GM19395 (cell line): ENCODE measurements around the gene SHANK2.

ENCODE experiments used
- ATAC-seq: cut with Tn5 transposase; IDR thresholded peaks from one replicate; pipeline ENCODE4 v1.9.1; 2021; ENCODE audit warnings: mild to moderate bottlenecking, moderate library complexity; ENCODE audit not compliant: unreplicated experiment

SHANK2 gene

DNA sequence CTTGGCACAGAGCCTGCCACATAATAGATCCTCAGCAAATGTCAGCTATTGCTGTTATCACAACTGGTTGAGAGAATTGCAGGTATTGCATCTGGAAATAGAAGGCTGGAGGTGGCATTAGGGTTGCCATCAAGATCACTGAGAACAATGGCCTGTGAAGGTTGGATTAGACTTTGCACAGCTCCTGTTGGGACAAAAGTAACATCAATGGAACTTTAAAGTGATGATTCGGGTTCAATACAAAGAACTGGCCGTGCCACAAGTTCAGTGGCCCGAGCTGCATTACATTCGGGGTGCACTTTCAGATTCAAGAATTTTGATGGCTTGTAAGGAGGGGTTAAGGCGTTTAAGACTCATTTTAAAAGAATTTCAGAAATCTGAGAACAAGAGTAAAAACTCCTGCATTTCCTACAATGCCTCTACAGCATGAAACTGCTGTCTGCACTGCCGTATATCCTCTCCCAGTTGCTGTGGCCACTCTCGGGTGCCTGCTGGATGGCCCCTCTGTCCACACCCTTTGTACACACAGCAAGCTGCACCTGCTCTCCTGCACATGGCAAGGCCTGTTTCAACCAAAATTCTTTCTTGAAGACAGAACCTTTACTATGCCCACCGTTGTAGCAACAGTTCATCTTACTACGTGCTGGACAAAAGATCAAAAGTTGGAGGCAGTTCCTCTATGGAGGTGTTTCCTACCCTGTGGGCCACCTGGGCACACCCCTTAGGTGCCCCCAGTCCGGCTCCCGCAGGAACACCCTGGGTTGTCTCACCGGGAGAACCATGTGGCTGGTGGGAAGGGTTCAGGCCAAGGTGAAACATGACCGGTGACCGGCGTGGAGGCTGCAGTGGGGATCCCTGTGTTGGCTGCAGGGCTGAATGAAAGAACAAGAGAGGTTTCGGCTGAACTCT lies 17.5 kb upstream of the SHANK2 start:
- ATAC-seq = no peak

DNA sequence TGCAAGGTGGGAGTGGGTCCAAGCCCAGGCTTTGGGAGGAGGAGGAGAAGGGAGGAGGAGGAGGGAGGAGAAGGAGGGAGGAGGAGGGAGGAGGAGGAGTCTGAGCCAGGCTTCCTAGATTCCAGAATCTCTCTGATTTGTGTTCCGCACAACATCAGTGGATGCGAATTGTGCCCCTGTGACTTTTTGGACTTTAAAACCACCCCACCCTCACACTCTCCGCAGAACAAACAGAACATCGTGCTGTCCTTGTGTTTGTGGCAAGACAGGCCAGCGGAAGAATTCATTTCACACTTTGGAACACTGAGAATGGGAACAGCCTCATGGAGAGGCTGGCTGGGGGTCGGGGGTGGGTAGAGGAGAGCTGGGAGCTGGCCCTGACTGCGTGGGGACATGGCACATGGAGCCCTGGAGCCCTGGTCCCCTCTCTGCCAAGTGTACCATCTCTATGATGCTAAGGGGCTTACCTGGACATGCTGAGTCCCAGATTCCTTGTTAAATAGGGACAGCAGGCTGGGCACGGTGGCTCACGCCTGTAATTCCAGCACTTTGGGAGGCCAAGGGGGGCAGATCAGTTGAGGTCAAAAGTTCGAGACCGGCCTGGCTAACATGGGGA lies 16.4 kb upstream of the SHANK2 start:
- ATAC-seq = no peak

DNA sequence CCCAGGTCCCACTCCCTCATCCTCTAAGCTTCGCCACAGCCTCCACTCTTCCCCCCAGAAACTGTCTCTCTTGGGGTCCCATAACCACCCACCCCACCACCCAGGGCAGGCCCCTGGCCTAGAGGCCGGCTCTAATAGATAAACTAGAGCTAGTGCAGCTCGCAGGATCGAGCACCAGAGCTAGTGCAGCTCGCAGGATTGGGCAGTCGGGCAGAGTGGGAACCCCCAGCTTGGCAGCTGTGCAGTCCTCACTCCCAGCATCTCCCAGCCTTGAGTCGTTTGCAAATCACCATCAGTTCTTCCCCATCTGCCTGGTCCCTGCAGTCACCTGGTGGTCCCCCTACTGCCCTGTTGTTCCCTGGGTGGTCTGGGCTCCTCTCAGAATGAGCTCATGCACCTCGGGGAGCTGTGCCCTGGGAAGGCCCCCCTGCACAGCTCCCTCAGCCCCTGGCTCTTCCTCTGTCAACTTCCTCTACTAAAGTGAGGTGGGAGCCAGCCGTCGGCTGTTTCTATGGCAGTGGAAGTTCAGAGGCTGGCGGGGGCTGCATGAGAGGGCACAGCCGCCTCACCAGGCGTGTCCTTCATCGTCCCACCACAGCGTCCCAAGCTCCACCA lies 15.5 kb upstream of the SHANK2 start:
- ATAC-seq = no peak

DNA sequence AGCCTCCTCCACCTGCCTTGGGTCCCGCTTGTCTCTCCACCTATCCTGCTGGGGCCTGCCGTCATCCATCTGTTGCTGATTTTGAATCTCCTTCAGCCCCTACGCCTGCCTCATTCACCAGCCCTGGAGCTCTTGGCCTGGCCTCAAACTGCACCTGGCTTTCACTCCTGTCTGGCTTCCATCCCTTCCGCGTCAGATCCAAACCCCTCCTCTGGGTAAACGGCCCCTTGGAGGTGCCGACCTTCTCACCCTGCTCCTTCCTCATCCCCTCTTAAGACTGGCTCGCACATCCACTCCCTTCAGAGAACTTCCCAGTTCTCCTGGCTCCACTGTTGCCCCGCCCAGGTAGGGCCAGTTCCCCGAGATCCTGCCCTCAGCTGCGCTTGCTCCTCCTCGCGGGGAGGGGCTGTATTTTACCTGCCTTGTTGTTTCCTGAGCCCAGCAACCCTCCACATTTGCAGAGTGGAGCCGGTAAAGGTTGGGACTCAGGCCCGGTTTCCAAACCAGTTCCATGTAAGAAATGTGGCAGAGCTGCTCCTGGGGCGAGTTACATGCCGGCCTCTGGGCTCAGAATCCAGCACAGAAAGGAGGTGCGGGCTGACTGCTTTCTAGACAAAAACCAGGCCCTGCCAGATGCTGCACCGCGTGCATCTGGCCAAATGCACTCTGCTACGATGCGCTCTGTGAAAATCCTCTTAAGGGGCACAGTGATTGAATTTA lies 13.9 kb upstream of the SHANK2 start:
- ATAC-seq = no peak

DNA sequence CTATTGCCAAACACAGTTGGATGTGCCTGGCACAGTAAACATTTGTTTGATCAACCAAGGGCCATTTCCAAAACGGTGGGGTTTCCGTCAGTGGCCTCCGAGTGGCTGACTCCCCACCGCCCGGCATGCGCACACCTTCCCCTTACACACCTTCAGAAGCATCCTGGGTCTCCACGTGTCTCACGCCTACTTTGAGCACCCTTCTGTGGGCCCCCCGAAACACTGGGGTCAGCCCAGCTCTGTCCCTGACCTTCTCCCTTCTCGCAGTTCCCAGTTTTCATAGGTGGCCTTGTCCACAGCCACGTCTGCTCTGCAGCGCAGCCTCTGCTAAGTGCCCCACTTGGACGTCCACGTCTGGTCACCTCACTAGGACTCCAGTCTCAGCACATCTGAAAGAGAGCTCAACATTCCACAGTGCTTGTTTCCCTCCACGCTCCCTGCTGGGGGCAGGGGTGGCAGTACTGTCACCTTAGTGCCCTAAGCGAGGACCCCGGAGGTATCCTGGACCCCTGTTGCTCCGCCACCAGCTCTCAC lies 13.2 kb upstream of the SHANK2 start:
- no peak for ATAC-seq

DNA sequence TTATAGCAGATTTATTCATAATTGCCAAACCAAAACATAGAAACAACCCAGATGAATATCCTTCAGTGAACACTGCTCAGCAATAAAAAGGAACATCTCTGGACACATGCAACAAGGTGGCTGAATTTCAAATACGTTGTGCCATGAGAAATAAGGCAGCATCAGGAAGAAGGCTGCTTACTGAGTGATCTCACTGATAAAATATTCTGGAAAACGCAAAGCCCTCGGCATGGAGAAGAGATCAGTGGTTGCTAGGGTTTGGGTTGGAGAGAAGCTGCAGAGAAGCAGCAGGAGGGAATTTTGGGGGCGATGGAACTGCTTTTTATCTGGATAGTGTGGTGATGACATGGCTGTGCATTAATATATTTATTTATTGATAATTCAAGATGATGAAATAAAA lies 11.0 kb upstream of the SHANK2 start:
- no peak for ATAC-seq

DNA sequence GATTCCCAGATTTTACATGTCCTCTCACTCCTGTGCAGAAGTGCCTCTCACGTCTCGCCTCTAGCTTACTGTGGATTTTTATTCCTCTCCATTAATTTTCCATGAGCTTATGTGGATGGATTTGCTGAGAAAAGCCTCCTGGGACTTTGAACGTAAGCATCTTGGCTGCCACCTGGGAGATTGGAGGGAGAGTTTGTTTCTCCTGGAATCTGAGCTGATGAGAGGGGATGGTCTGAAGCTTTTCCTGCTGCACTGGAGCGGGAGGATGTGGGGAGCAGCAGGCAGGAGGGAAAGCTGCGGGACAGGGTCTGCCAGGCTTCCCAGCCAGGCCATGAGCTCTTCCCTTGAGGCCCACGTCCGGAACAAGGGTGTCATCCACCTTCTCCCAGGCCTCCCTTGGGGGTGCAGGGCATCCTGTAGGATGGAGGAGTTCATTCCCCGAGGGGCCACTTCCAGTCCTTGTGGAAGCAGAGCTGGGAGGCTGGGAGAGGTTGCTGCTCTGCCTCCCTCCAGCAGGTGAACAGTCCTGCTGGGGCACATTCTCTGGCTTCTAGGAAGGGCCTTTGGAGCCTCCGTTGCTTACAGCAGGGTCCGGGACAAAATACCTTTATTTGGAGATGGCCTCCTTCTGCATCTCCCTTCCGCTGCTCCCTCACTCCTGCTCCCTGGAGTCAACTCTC lies 3.6 kb upstream of the SHANK2 start:
- no peak for ATAC-seq

DNA sequence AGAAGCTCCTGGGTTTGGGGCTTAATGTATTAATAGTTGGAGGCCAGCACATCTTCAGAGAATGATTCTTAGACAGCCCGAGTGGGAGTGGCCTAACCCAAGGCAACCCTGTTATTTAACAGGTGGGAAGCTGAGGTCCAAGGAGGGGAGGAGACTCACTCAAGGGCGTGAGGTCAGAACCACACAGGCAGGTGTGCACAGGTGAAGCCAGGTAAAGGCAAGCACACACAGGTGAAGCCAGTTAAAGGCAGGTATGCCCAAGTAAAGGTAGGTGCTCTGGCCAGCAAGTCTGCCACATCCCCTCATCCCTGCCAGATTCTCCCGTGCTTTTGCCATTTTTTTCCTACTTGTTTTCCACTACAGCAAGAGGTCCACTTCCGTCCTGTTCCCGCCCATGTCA lies 2.9 kb upstream of the SHANK2 start:
- ATAC-seq = no peak

DNA sequence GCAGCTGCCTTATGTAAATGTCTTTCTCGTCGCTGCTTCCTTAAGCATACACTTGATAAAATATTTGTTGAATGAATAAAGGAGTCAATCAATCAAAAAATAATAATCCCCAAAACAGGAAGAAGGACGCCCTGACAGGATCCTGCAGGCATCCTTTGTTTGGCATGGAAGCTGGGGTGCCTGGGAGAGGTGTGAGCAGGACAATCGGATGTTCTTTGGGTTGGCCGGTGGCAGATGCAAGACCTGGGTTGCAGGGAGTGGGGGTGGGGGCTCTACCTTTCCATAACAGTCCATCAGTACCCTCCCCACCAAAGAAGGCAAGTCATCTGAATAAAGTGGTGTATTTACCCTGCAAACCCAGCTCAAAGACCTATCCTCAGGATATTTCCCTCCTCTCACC lies 1.4 kb upstream of the SHANK2 start:
- no peak for ATAC-seq

DNA sequence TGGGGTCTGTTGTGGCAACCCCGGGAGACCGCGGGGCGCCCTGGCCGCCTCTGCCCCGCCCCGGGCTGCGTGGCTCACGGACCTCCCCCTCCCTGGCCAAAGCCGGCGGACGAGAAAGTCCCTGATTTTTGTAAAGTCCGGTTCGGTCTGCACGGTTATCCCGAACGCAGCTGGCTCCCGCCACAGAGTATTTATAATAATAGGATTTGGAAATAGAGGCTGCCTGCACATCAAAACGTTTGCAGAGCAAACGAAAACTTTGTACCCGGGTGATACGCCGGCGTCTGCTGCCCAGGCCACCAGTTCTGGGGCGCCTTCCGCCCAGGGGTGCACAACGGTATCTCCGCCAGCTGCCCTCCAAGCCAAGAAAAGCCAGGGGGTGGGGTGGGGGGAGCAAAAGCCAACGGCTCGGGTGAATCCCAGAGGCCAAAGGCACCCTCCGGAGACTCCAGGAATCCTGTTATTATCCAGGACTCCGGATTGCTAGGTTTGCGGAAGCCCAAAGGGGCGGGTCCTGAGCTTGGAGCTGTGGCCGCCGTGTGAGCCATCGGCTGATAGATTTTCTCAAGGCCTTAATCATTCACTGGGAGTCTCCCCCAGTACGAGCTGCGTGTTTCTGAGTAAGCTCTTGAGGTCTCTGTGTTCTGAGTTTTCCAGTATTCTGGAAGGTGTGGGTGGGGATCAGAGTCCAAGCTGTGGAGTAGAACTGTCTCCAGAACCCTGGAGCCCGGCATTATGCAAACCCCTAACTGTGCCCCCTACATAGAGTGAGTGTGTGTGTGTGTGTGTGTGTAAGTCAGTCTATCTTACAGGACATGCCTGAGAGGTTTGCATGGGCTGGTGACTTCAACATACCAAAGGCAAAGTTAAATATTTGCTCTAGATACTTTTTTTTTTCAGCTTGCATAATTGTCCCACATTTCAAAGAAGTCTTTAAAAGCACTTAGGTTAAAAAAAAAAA lies 673 bp upstream of the SHANK2 start:
- ATAC-seq = no peak

DNA sequence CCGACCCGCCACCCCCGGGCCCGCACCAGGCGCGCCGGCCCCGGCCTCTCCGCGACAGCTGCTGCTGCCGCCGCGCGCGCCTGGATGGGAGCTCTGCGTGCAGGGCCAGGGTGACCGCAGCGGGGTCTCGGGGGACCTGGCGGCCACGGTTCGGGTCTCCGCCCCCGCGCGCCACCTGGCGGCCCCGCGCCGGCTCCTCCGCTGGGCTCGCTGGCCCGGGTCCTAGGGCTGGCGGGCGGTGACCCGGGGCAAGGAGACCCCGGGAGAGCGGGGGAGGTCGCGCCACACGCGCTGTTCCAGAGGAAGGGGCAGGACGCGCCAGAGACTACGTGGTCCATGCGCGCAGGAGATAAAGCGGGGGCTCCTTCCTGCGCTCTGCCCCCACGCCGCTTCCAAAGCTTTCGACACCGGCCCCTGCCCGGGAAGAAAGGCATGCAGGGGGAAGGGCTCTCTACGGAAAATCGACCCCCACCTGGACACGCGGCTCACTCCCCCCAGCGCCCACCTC lies 562 bp downstream of the SHANK2 start:
- ATAC-seq = no peak

DNA sequence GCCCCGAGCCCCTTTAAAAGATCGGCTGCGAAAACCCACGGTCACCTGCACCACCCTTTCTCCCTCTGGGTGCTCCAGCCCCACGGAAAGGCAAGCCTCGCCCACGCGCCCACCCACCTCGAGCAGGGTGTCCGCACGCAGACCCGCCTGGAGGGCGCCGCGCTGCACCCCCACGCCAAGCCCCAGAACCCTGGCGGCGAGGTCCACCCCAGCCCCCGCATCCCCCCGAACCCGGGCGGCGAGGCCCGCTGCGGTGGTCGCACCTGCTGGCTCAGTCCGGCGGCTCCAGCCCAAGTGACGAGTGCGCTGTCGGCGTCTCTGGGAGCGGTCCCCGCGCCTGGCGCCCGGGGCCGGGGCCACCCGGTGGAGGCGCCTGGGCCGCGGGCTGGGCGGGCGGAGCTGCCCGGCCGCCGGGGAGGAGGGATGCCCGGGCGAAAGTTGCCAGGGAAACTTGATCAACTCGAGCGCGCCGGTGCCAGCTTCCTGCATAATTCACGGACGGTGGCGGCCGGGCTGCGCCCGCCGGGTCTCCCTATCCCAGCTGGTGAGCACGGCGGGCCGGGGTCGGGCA lies 1.1 kb downstream of the SHANK2 start:
- ATAC-seq = no peak

DNA sequence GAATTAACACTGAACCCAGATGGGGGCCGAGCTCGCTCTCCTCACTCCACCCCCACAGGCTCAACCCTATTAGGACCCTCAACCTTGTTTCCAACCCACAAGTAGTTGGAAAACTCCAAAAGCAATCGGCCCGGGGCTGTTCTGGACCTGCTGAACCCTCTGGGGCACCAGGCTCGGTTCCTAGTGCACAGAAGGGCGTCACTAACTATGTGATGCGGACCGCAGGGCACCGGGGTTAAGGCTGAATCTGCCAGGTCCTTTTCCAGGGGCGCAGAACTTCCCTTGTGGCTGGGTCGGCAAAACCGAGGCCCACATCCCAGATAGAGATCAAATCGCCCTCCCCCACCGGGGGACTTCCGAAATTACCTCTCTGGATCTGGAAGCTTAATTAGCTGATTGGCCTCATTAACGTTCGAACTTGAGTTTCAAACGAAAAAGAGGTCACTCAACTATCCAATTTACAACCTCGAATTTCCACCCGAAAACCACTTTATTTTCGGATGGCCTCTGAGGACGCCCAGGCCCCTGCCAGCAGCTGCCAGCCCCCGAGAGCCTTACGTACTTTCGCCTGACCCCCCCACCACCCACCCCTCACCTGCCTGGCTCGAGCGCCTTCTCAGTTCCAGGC lies 1.7 kb downstream of the SHANK2 start:
- no peak for ATAC-seq

DNA sequence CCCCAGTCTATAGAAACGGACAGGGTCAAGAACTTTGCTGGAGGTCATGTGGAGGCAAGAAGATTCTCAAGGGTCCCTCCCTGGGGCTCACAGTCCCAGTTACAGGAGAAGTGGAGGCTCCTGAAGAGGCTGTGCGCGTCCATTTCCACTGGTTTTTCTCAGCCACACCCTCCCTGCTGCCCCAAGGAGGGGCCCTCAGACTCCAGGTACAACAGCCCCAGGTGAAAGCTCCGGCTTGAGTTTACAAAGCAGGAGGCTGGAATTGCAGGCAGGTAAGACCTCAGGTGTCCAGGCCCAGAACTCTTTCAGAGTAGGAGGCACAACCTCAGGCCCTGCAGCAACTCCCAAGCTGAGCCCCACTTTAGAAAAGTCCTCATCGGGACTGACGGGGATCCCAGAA lies 3.1 kb downstream of the SHANK2 start:
- no peak for ATAC-seq

DNA sequence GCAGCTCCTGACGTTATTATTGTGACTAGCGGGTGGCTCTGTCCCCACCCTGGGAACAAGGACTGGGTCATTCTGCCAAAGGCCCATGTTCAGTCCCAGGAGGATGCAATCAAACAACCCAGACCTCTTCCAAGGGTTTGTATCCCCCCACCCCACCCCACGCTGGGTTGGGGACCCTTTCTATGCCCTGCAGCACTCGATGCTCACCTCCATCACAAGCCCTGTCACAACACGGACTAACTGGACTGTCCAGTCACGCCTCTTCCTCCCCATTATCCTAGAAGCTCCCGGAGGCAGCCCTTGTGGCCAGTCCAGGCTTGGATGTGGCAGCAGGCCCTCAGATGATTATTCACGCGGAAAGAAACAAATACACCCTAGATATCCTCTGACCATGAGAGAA lies 3.7 kb downstream of the SHANK2 start:
- ATAC-seq = no peak

DNA sequence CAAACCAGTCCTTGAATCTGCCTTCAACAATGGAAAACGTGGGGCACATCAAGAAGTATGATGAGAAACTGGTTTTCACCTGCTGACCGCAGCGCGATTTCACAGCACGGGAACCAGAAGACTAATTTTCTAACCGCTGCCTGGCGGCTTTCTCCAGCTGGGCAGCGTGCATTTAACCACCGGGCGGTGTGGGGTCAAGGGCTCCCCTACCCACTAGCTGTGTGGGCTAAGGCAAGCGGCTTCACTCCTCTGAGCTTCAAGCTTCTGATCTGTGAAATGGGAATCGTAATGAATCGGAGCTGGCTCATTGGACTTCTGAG lies 4.2 kb downstream of the SHANK2 start:
- no peak for ATAC-seq

DNA sequence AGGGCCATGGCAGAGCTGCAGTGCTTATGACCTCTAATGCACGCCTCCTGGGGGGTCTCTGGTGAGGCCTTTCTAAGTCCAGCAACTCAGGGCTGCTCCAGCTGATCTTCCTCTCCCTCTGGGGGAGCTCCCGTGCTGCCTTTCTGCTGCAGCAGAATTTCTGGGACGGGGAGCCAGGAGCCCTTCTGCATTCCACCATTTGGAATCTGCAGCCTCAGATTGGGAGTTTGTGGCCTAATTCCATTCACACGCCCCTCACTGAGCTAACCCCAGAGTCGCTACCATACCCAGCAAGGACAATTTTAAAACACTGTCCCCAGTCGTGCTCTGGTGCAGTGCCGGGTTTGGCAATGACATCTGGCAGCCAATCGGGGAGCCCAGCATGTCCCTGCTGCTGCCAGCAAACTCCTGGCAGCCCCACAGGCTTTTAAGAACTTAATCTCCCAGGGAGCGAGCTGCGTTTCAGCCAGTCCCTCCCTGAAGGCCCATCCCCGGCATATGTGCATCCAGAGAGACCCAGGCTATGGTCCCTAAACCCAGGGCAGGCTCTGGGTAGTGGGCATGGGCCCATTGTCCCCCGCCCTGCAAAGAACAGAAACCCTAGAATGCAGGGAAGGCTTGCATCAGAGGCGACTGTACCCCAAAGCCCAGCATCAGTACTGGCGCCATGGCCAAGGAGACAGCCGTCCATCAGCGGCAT lies 4.7 kb downstream of the SHANK2 start:
- ATAC-seq = no peak

DNA sequence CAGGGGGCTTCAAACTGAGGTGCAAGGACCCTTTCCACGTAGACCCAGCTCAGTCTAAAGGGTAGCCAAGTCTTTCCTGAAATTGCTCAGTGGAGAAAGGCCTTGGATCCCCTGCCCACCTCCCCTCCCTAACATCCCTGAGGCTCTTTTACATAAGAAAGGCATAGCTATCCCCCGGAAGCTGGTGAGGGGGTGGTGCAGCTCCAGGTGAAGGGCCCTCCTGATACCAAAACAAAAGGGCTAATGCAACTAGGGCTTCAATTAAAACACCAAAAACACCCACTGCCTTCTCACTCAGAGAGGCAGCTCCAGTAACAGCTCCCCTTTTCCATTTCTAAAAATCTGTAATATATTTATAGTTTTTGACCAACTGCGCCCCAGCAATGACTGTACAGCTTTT lies 5.8 kb downstream of the SHANK2 start:
- no peak for ATAC-seq
